ENCODE measurements around the gene ZCCHC7.

- TF ChIP-seq CTCF (IDR thresholded peaks at IDR 0.05): no peak
- no peak for TF ChIP-seq POLR2AphosphoS5 (IDR thresholded peaks at IDR 0.05)
- no peak for TF ChIP-seq POLR2A (IDR thresholded peaks at IDR 0.05)
Measured at GRCh38 chr9:37269221-37269620, 148.8 kb downstream of the ZCCHC7 start.
